MM.1S (cell line): ENCODE results near the gene OTULINL.

ENCODE experiments used
- EZH2 ChIP-seq: fragments of 300-600 bp; sonication (generic); optimal IDR thresholded peaks from 2 replicates; pipeline ENCODE3; 2017; ENCODE audit warnings: low read depth, mild to moderate bottlenecking, antibody characterized with exemption, low read length, mixed read lengths
- EZH2phosphoT487 ChIP-seq: fragments of 300-600 bp; sonication (generic); IDR thresholded peaks from 2 replicates; pipeline ENCODE4 v1.6.1; 2018; ENCODE audit warnings: antibody characterized with exemption, low read length
- TF ChIP-seq, protein P1 (sequence below): fragments of 300-600 bp; sonication (generic); IDR thresholded peaks from 2 replicates; pipeline ENCODE4 v1.5.1; 2016; ENCODE audit warnings: antibody characterized with exemption, low read length, mixed read lengths

- TF ChIP-seq, protein P1, sequence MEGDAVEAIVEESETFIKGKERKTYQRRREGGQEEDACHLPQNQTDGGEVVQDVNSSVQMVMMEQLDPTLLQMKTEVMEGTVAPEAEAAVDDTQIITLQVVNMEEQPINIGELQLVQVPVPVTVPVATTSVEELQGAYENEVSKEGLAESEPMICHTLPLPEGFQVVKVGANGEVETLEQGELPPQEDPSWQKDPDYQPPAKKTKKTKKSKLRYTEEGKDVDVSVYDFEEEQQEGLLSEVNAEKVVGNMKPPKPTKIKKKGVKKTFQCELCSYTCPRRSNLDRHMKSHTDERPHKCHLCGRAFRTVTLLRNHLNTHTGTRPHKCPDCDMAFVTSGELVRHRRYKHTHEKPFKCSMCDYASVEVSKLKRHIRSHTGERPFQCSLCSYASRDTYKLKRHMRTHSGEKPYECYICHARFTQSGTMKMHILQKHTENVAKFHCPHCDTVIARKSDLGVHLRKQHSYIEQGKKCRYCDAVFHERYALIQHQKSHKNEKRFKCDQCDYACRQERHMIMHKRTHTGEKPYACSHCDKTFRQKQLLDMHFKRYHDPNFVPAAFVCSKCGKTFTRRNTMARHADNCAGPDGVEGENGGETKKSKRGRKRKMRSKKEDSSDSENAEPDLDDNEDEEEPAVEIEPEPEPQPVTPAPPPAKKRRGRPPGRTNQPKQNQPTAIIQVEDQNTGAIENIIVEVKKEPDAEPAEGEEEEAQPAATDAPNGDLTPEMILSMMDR: no peak
- TF ChIP-seq EZH2phosphoT487 (no peak), EZH2 (no peak)
Measured at GRCh38 chr5:14628346-14628745, 46.8 kb downstream of the OTULINL start.
